Measurements from ENCODE around the gene ABCC2.

DNA sequence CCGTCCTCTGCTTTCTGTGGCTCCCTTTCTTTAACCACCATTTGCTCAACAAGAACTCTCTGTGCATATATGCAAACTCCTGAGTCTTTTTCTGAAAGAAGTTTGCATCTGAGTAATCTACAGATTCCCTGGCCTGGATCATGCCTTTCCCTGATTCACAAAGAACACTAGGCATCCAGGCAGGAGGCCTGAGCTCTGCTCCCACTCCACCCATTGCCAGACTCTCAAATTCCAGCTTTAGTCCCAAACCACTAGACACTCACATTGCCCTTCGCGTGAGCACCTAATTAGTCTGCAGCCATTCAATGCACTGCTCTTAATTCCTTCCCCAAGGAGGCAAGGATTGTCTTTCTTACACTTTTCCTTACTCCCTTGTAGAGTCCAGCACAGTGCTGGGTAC lies 60.9 kb downstream of the ABCC2 start:
- no peak for TF ChIP-seq POLR2A (IDR thresholded peaks at IDR 0.05)
- TF ChIP-seq, protein P1, sequence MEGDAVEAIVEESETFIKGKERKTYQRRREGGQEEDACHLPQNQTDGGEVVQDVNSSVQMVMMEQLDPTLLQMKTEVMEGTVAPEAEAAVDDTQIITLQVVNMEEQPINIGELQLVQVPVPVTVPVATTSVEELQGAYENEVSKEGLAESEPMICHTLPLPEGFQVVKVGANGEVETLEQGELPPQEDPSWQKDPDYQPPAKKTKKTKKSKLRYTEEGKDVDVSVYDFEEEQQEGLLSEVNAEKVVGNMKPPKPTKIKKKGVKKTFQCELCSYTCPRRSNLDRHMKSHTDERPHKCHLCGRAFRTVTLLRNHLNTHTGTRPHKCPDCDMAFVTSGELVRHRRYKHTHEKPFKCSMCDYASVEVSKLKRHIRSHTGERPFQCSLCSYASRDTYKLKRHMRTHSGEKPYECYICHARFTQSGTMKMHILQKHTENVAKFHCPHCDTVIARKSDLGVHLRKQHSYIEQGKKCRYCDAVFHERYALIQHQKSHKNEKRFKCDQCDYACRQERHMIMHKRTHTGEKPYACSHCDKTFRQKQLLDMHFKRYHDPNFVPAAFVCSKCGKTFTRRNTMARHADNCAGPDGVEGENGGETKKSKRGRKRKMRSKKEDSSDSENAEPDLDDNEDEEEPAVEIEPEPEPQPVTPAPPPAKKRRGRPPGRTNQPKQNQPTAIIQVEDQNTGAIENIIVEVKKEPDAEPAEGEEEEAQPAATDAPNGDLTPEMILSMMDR (IDR thresholded peaks at IDR 0.05), result no peak
